K562 (cell line): ENCODE results near the gene INSM1. TPM values are rescaled to one million over a fixed set of nuclear protein-coding genes. Genes with fewer than 3 reads are reported as not detected.
A peak's percentile ranks its signal among the peaks of the same experiment; 100 is the strongest.

Experiments used
- EHMT2 ChIP-seq: fragments of 450-650 bp; IDR thresholded peaks from 2 replicates; pipeline ENCODE4 v1.6.1; 2018; ENCODE audit warnings: antibody characterized with exemption
- ZNF175 ChIP-seq: fragments of 200-800 bp; sonication (Bioruptor generic); IDR thresholded peaks from 2 replicates; pipeline ENCODE4 v1.6.1; 2016; ENCODE audit warnings: low read depth, mild to moderate bottlenecking, missing genetic modification characterization, missing compliant biosample characterization
- polyA plus RNA-seq, 8 experiments: library from polyadenylated mRNA; depleted of rRNA in 4 of 8; stranded (reverse) in 5 of 8; unstranded in 3 of 8; fragments of >200 nt; fragmentation: Nextera tagmentation in 2 of 8; fragmentation: Illumina TruSeq in 1 of 8; extraction: Ambion mirVana in 2 of 8; extraction: Trizol in 1 of 8; gene quantifications; 2 replicates each; pipeline versions ENCODE4 v1.2.1 to v1.2.3, GENCODE V29; 2011 to 2014; ENCODE audit warnings: inconsistent platforms in 1 of 8, missing spikeins in 1 of 8
- total RNA-seq, 7 experiments: library from RNA; depleted of rRNA in 6 of 7; stranded (reverse); fragments of >200 nt in 6 of 7; fragmentation: Illumina TruSeq in 2 of 7; extraction: Trizol in 2 of 7; gene quantifications; 2 replicates each; pipeline versions ENCODE4 v1.2.1 to v1.2.3, GENCODE V29; 2011 to 2021; ENCODE audit warnings: low replicate concordance in 1 of 7
- TF ChIP-seq, protein P1 (sequence below), 2 experiments: fragments of 450-650 bp; formaldehyde crosslinking in 1 of 2; IDR thresholded peaks; 2 replicates each; pipeline versions ENCODE4 v1.4.0 to v1.6.1; 2014 to 2020; ENCODE audit warnings: mild to moderate bottlenecking in 2 of 2, borderline replicate concordance in 1 of 2, low read depth in 1 of 2

Gene INSM1
- total and polyA plus RNA-seq, 9 of the 15 experiments (the other 6 are each of a cell fraction or from before 2014, with no cell fraction given), result not detected

DNA sequence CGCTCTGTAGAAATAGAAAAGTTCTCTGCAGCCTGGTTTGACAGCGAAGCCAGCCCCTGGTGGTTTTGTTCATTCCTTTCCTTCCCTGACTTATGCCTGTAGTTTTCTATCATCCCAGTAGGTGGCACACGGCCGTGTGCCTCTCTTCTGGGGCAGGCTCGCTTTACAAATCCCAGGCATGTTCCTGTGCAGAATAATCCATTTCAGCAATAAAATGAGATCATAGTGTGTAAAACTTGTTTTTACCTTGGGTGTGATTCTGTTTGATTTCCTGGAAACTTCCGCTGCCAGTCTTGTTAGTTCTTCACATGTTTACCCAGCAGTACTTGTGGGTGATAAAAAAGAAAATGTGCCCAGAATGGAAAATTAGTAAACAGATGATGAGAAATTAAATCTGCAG, 7.4 kb upstream of the INSM1 start (continued):
- TF ChIP-seq, protein P1, sequence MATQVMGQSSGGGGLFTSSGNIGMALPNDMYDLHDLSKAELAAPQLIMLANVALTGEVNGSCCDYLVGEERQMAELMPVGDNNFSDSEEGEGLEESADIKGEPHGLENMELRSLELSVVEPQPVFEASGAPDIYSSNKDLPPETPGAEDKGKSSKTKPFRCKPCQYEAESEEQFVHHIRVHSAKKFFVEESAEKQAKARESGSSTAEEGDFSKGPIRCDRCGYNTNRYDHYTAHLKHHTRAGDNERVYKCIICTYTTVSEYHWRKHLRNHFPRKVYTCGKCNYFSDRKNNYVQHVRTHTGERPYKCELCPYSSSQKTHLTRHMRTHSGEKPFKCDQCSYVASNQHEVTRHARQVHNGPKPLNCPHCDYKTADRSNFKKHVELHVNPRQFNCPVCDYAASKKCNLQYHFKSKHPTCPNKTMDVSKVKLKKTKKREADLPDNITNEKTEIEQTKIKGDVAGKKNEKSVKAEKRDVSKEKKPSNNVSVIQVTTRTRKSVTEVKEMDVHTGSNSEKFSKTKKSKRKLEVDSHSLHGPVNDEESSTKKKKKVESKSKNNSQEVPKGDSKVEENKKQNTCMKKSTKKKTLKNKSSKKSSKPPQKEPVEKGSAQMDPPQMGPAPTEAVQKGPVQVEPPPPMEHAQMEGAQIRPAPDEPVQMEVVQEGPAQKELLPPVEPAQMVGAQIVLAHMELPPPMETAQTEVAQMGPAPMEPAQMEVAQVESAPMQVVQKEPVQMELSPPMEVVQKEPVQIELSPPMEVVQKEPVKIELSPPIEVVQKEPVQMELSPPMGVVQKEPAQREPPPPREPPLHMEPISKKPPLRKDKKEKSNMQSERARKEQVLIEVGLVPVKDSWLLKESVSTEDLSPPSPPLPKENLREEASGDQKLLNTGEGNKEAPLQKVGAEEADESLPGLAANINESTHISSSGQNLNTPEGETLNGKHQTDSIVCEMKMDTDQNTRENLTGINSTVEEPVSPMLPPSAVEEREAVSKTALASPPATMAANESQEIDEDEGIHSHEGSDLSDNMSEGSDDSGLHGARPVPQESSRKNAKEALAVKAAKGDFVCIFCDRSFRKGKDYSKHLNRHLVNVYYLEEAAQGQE (IDR thresholded peaks at IDR 0.05; ENCODE audit: borderline replicate concordance), result peak; percentile 36; the same call in 1 of the 2 replicates
- TF ChIP-seq, protein P1 (CRISPR knock-in tag; IDR thresholded peaks at IDR 0.05; ENCODE audit: low read depth), result no peak
- TF ChIP-seq EHMT2 (no peak), ZNF175 (CRISPR knock-in tag) (no peak)
